Measurements from ENCODE around the gene FANCE.

The FANCE gene

DNA sequence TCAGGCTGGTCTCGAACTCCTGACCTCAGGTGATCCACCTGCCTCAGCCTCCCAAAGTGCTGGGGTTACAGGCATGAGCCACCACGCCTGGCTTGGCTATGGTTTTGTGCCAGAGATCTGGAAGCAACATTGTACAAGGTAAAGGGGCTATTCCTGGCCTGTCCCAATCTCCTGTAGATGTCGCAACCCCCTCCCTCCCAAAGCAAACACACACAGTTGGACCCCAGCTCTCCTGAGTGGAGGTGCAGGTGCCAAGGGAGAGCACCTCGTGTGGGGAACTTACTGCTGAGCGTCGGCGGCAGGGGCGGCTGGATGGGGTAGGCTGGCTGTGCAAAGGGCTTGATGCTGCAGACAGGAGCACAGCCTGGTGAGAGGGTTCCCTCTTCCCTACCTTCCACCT, 24.9 kb downstream of the FANCE start:
- no peak overlapping the region for H3K4me3 ChIP-seq (ENCODE audit: low read length)

DNA sequence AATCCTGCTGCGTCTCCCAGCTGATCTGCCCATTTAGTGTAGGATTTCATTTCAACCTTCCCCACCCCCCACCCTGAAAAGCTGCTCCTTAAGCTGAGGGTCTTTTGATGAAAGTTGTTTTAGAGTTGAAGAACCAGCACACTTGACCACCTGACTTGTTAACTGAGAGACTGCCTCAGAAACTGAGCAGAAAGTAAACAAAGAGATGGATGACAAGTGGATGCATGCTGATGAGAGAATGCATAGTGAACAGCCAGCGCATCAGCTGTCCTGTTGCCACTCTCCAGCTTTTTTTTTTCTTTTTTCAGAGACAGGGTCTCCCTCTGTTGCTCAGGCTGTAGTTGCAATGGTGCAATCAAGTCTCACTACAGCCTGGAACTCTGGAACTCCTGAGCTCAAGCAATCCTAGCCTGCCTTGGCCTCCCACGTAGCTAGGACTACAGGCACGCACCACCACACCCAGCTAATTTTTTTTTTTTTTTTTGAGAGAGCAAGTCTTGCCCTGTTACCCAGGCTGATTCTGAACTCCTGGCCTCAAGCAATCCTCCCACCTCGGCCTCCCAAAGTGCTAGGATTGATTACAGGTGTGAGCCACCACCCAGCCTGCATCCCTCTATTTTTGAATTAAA, 25.5 kb downstream of the FANCE start:
- Histone ChIP-seq H3F3A (ENCODE audit: control insufficient read depth, insufficient read depth) (peaks cover 32% of the 10 kb centered on the region), H3K4me1 (ENCODE audit: control insufficient read depth, low read length) (no peaks in the 10 kb centered on the region), H3K27me3 (ENCODE audit: control insufficient read depth, low read length) (peaks cover 19% of the 10 kb centered on the region), H3K79me2 (ENCODE audit: control insufficient read depth, low read length) (no peaks in the 10 kb centered on the region), H3K9me2 (replicated peaks; ENCODE audit: control insufficient read depth, low read length) (no peaks in the 10 kb centered on the region), H3K4me2 (ENCODE audit: low read length) (no peak overlapping the region), H3K36me3 (ENCODE audit: control insufficient read depth, low read length) (peaks cover 7% of the 10 kb centered on the region), H4K20me1 (ENCODE audit: control insufficient read depth, insufficient read depth, low read depth, low read length) (0 out of 2 replicates have a peak, but pooled peaks cover 4% of the 10 kb centered on the region), H3K27ac (ENCODE audit: low read depth, low read length) (no peak overlapping the region), H3K9me3 (ENCODE audit: control insufficient read depth, insufficient read depth, low read length) (no peaks in the 10 kb centered on the region), H3K4me3 (ENCODE audit: low read length) (no peak overlapping the region)
- TF ChIP-seq EZH2phosphoT487 (IDR thresholded peaks at IDR 0.05; ENCODE audit: borderline replicate concordance, low read length) = no peak
- TF ChIP-seq, protein P1, sequence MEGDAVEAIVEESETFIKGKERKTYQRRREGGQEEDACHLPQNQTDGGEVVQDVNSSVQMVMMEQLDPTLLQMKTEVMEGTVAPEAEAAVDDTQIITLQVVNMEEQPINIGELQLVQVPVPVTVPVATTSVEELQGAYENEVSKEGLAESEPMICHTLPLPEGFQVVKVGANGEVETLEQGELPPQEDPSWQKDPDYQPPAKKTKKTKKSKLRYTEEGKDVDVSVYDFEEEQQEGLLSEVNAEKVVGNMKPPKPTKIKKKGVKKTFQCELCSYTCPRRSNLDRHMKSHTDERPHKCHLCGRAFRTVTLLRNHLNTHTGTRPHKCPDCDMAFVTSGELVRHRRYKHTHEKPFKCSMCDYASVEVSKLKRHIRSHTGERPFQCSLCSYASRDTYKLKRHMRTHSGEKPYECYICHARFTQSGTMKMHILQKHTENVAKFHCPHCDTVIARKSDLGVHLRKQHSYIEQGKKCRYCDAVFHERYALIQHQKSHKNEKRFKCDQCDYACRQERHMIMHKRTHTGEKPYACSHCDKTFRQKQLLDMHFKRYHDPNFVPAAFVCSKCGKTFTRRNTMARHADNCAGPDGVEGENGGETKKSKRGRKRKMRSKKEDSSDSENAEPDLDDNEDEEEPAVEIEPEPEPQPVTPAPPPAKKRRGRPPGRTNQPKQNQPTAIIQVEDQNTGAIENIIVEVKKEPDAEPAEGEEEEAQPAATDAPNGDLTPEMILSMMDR (IDR thresholded peaks at IDR 0.05; ENCODE audit: low read depth, low read length, poor library complexity, severe bottlenecking) = no peak

More for the DNA sequence above, 24.9 kb downstream of the FANCE start:
- H3F3A ChIP-seq (ENCODE audit: control insufficient read depth, insufficient read depth) = peaks cover 39% of the 10 kb centered on the region
- no peaks in the 10 kb centered on the region for H3K9me2 ChIP-seq (replicated peaks; ENCODE audit: control insufficient read depth, low read length)
- H3K27me3 ChIP-seq (ENCODE audit: control insufficient read depth, low read length) = peaks cover 15% of the 10 kb centered on the region
- H3K79me2 ChIP-seq (ENCODE audit: control insufficient read depth, low read length) = no peaks in the 10 kb centered on the region
- peaks cover 14% of the 10 kb centered on the region for H3K36me3 ChIP-seq (ENCODE audit: control insufficient read depth, low read length)
- 0 out of 2 replicates have a peak, but pooled peaks cover 4% of the 10 kb centered on the region for H4K20me1 ChIP-seq (ENCODE audit: control insufficient read depth, insufficient read depth, low read depth, low read length)
- H3K4me2 ChIP-seq (ENCODE audit: low read length) = no peak overlapping the region
- no peak for TF ChIP-seq EZH2phosphoT487 (IDR thresholded peaks at IDR 0.05; ENCODE audit: borderline replicate concordance, low read length)
- TF ChIP-seq, protein P1 (IDR thresholded peaks at IDR 0.05; ENCODE audit: low read depth, low read length, poor library complexity, severe bottlenecking) = no peak
- H3K4me1 ChIP-seq (ENCODE audit: control insufficient read depth, low read length) = peaks cover 4% of the 10 kb centered on the region; the same call in 1 of the 2 replicates
- no peak overlapping the region for H3K27ac ChIP-seq (ENCODE audit: low read depth, low read length)
- H3K9me3 ChIP-seq (ENCODE audit: control insufficient read depth, insufficient read depth, low read length) = no peaks in the 10 kb centered on the region

DNA sequence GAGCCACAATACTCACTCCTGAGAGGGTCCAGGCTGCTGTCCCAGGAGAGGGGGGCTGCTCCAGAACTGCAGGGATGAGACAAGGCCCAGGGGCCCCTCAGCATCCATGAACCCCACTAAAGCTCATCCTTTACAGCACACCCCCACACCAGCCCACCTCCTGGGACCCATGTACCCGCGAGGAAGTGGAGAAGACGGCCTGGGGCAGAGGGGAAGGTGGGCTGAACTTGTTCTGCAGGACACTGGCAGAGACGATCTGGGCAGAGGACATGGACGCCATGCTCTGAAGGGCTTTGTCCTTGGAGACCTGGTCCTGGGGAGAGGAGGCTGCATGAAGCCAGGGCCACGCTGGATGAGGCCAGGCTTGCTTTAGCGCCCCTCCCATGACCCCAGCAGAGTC, 26.1 kb downstream of the FANCE start:
- H3K27me3 ChIP-seq (ENCODE audit: control insufficient read depth, low read length) = peaks cover 24% of the 10 kb centered on the region

More for the DNA sequence above, 26.1 kb downstream of the FANCE start:
- Histone ChIP-seq H3K4me3 (ENCODE audit: low read length) (no peak overlapping the region), H4K20me1 (ENCODE audit: control insufficient read depth, insufficient read depth, low read depth, low read length) (0 out of 2 replicates have a peak, but pooled peaks cover 4% of the 10 kb centered on the region), H3K9me3 (ENCODE audit: control insufficient read depth, insufficient read depth, low read length) (no peaks in the 10 kb centered on the region), H3K27ac (ENCODE audit: low read depth, low read length) (no peak overlapping the region), H3K79me2 (ENCODE audit: control insufficient read depth, low read length) (no peaks in the 10 kb centered on the region), H3K36me3 (ENCODE audit: control insufficient read depth, low read length) (peaks cover 2% of the 10 kb centered on the region; the same call in 1 of the 2 replicates), H3K4me2 (ENCODE audit: low read length) (no peak overlapping the region), H3K9me2 (replicated peaks; ENCODE audit: control insufficient read depth, low read length) (no peaks in the 10 kb centered on the region), H3K4me1 (ENCODE audit: control insufficient read depth, low read length) (no peaks in the 10 kb centered on the region), H3F3A (ENCODE audit: control insufficient read depth, insufficient read depth) (peaks cover 26% of the 10 kb centered on the region)
- no peak for TF ChIP-seq EZH2phosphoT487 (IDR thresholded peaks at IDR 0.05; ENCODE audit: borderline replicate concordance, low read length)
- TF ChIP-seq, protein P1 (IDR thresholded peaks at IDR 0.05; ENCODE audit: low read depth, low read length, poor library complexity, severe bottlenecking) = no peak

All from DOHH2 (cell line).